GM10248 (cell line): ENCODE results near the gene ATP11A.
A peak's percentile ranks its signal among the peaks of the same experiment; 100 is the strongest.

ENCODE experiments used
- CTCF ChIA-PET: fragments of 300-600 bp; sonication (Branson Sonifier 250); formaldehyde crosslinking; extraction: SDS; loops from one replicate; lab custom pipeline; 2021; ENCODE audit warnings: antibody characterized with exemption; lab: Yijun Ruan, JAX
- POLR2A ChIA-PET: fragments of 350-650 bp; sonication (Branson Sonifier 250); formaldehyde crosslinking; extraction: SDS; loops from one replicate; lab custom pipeline; 2020; ENCODE audit warnings: antibody characterized with exemption; lab: Yijun Ruan, JAX
- DNase-seq: peaks from one replicate; pipeline ENCODE4 v3.0.0; 2012; ENCODE audit errors: extremely low spot score
- CTCF ChIP-seq: IDR thresholded peaks from 2 replicates; pipeline ENCODE4 v1.5.1; 2012; ENCODE audit warnings: mild to moderate bottlenecking, low read depth; ENCODE audit errors: extremely low read depth, missing control alignments, control extremely low read depth

ATP11A gene

GRCh38 chr13:112776971-112777370 lies 87.1 kb downstream of the ATP11A start:
- POLR2A ChIA-PET = no interaction called here
- CTCF ChIA-PET = no interaction called here

GRCh38 chr13:112777637-112778406 lies 88.0 kb downstream of the ATP11A start:
- POLR2A ChIA-PET = no interaction called here
- DNase-seq = no peak
- no peak for TF ChIP-seq CTCF
- CTCF ChIA-PET = no interaction called here

More at GRCh38 chr13:112776971-112777370, 87.1 kb downstream of the ATP11A start:
- TF ChIP-seq CTCF = no peak
- no peak for DNase-seq

- TF ChIP-seq CTCF = no peak
- ChIA-PET CTCF (no interaction called here), POLR2A (no interaction called here)
- DNase-seq = no peak
Observed at GRCh38 chr13:112779856-112780604, 90.2 kb downstream of the ATP11A start.

GRCh38 chr13:112781287-112781686 lies 91.4 kb downstream of the ATP11A start:
- CTCF ChIA-PET = no interaction called here
- DNase-seq = peak; percentile 13
- POLR2A ChIA-PET = no interaction called here
- TF ChIP-seq CTCF = no peak

GRCh38 chr13:112781881-112782361 lies 92.1 kb downstream of the ATP11A start:
- ChIA-PET POLR2A (no interaction called here), CTCF (no interaction called here)
- no peak for TF ChIP-seq CTCF
- DNase-seq = no peak

GRCh38 chr13:112782429-112783010 lies 92.7 kb downstream of the ATP11A start:
- no peak for TF ChIP-seq CTCF
- ChIA-PET CTCF (no interaction called here), POLR2A (no interaction called here)
- DNase-seq = no peak
